PC-9 (cell line): Measurements from ENCODE around the gene PIR. TPM values are rescaled to one million over a fixed set of nuclear protein-coding genes. Genes with fewer than 3 reads are reported as not detected.
A peak's percentile ranks its signal among the peaks of the same experiment; 100 is the strongest.

Source experiments
- BruUV-seq: library from RNA; stranded (reverse); fragments of 400-500 nt; replicated peaks from 2 replicates; lab custom pipeline; 2021; lab: Mats Ljungman, UMichigan
- CTCF ChIA-PET: fragments of 300-600 bp; sonication (Branson Sonifier 250); formaldehyde crosslinking; loops from one replicate; lab custom pipeline; 2022; ENCODE audit warnings: antibody characterized with exemption; lab: Charles Lee
- POLR2A ChIA-PET: fragments of 300-600 bp; sonication (Branson Sonifier 250); formaldehyde crosslinking; loops from one replicate; lab custom pipeline; 2022; ENCODE audit warnings: antibody characterized with exemption; ENCODE audit not compliant: unreplicated experiment; lab: Charles Lee
- DNase-seq, 2 experiments: peaks; one replicate each; pipeline versions ENCODE4 v3.0.0 to v3.0.0-alpha.2; 2015 to 2022; ENCODE audit warnings: mixed read lengths in 1 of 2
- H2AFZ ChIP-seq: fragments of 200-600 bp; sonication (generic); 2 replicates; pipeline ENCODE4 v1.8.1; 2017; ENCODE audit warnings: antibody characterized with exemption
- H3F3A ChIP-seq: fragments of 200-600 bp; sonication (generic); 2 replicates; pipeline ENCODE4 v1.8.1; 2017; ENCODE audit warnings: antibody characterized with exemption, mild to moderate bottlenecking, low read depth; ENCODE audit not compliant: insufficient read depth
- H3K27ac ChIP-seq: fragments of 200-600 bp; sonication (generic); 2 replicates; pipeline ENCODE4 v1.6.1; 2016; ENCODE audit warnings: mixed run types
- H3K27me3 ChIP-seq: fragments of 200-600 bp; sonication (generic); 2 replicates; pipeline ENCODE4 v1.6.1; 2016; ENCODE audit warnings: low read depth, mixed run types; ENCODE audit not compliant: insufficient read depth
- H3K36me3 ChIP-seq: fragments of 200-600 bp; sonication (generic); 2 replicates; pipeline ENCODE4 v1.6.1; 2016; ENCODE audit warnings: low read depth, mixed run types
- H3K4me1 ChIP-seq: fragments of 200-600 bp; sonication (generic); replicated peaks from 2 replicates; pipeline ENCODE4 v1.6.1; 2016; ENCODE audit warnings: mixed run types; ENCODE audit not compliant: insufficient read depth
- H3K4me2 ChIP-seq: fragments of 200-600 bp; sonication (generic); 2 replicates; pipeline ENCODE4 v1.6.1; 2017; ENCODE audit warnings: mixed run types
- H3K4me3 ChIP-seq: fragments of 200-600 bp; sonication (generic); 2 replicates; pipeline ENCODE4 v1.6.1; 2016; ENCODE audit warnings: mixed run types
- H3K79me2 ChIP-seq: fragments of 200-600 bp; sonication (generic); 2 replicates; pipeline ENCODE4 v1.6.1; 2017; ENCODE audit warnings: low read depth, mixed run types
- H3K9me2 ChIP-seq: fragments of 200-600 bp; sonication (generic); 2 replicates; pipeline ENCODE4 v1.8.1; 2017; ENCODE audit warnings: mild to moderate bottlenecking; ENCODE audit not compliant: insufficient read depth
- H3K9me3 ChIP-seq: fragments of 200-600 bp; sonication (generic); 2 replicates; pipeline ENCODE4 v1.8.1; 2016; ENCODE audit warnings: low read depth; ENCODE audit not compliant: insufficient read depth
- H4K20me1 ChIP-seq: fragments of 200-600 bp; sonication (generic); 2 replicates; pipeline ENCODE4 v1.8.1; 2017; ENCODE audit not compliant: insufficient read depth
- EZH2 ChIP-seq: fragments of 200-600 bp; sonication (generic); IDR thresholded peaks from 2 replicates; pipeline ENCODE4 v1.8.0; 2017; ENCODE audit warnings: antibody characterized with exemption, low read depth
- intact Hi-C: fragments of 100-400 bp; cut with micrococcal nuclease; formaldehyde crosslinking; loops from one replicate; pipeline ENCODE4 v1.10.0; 2022; ENCODE audit not compliant: unreplicated experiment
- total RNA-seq: library from RNA; stranded (reverse); gene quantifications from 2 replicates; pipeline ENCODE4 v1.2.3, GENCODE V29; 2021
- TF ChIP-seq, protein P1 (sequence below): fragments of 200-600 bp; sonication (generic); conservative IDR thresholded peaks from 2 replicates; pipeline ENCODE4 v1.6.1; 2017; ENCODE audit warnings: mixed run types, antibody characterized with exemption, mild to moderate bottlenecking, moderate library complexity

The PIR gene
- total RNA-seq, 1 experiment from 2014 or later = 197 TPM

DNA sequence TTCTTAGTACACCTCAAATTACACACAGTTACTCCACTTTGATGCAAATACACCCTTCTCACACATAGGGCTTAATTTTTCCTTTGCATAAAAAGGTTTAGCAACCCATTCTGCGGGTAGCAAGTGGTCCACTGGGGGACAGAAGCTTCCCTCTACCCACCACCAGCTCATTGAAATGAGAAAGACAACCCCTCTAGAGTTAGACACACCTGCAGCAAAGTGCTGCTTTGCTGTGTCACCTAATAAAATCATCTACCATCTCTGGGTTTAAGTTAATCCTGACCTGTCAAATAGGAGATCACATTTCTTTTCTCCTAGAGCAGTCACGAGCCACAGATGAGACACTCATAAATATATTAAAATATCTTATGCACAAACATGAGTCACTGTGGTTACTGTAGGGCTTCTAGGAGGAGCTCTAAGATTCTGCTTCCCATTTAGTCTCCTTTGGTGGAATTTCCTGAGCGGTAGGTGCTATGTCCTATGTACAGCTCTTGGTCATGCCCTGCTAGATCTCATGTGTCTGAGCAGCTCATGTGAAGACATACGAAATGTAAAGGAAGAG, 19.4 kb upstream of the PIR start:
- Histone ChIP-seq H4K20me1 (no peaks in the 10 kb centered on the region), H3K4me3 (no peak overlapping the region), H3F3A (no peaks in the 10 kb centered on the region), H3K36me3 (no peaks in the 10 kb centered on the region), H3K79me2 (no peaks in the 10 kb centered on the region), H3K4me2 (no peak overlapping the region), H2AFZ (no peak overlapping the region), H3K27ac (no peak overlapping the region), H3K27me3 (no peaks in the 10 kb centered on the region), H3K4me1 (no peaks in the 10 kb centered on the region), H3K9me2 (no peaks in the 10 kb centered on the region), H3K9me3 (no peaks in the 10 kb centered on the region)
- TF ChIP-seq, protein P1, sequence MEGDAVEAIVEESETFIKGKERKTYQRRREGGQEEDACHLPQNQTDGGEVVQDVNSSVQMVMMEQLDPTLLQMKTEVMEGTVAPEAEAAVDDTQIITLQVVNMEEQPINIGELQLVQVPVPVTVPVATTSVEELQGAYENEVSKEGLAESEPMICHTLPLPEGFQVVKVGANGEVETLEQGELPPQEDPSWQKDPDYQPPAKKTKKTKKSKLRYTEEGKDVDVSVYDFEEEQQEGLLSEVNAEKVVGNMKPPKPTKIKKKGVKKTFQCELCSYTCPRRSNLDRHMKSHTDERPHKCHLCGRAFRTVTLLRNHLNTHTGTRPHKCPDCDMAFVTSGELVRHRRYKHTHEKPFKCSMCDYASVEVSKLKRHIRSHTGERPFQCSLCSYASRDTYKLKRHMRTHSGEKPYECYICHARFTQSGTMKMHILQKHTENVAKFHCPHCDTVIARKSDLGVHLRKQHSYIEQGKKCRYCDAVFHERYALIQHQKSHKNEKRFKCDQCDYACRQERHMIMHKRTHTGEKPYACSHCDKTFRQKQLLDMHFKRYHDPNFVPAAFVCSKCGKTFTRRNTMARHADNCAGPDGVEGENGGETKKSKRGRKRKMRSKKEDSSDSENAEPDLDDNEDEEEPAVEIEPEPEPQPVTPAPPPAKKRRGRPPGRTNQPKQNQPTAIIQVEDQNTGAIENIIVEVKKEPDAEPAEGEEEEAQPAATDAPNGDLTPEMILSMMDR = no peak
- POLR2A ChIA-PET = no interaction called here
- no TSS peak for BruUV-seq
- DNase-seq = peak in 1 of 2 experiments; percentile 35
- intact Hi-C loops = no loop called here
- CTCF ChIA-PET = interaction anchor here (0.6 kb wide), 2 partner anchors 53 to 1311 kb away, joined by 3 to 15 read pairs; no protein-coding TSS in a partner anchor

DNA sequence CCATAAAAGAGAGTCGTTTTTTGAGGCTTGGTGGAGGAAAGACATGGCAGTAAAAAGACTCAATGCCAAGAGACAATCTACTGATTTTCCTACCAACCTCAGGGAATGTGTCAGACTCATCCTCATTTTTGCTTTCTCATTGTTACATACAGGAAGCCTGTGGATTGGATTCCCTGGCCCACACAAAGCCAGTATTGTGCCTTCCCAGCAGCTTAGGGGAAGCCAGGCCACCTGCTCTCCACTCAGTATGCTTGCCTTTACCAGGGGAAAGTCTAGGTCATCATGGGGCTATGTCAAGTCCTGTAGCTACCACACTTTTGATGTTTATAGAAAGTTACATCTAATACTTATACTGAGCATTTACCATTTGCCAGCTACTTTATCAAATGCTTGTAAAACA, 18.4 kb upstream of the PIR start:
- no peaks in the 10 kb centered on the region for H3K4me1 ChIP-seq
- POLR2A ChIA-PET = no interaction called here
- H3K4me2 ChIP-seq = no peak overlapping the region
- H3K27me3 ChIP-seq = no peaks in the 10 kb centered on the region
- no peaks in the 10 kb centered on the region for H3F3A ChIP-seq
- H4K20me1 ChIP-seq = no peaks in the 10 kb centered on the region
- CTCF ChIA-PET = no interaction called here
- H3K9me3 ChIP-seq = no peaks in the 10 kb centered on the region
- H2AFZ ChIP-seq = no peak overlapping the region
- TF ChIP-seq, protein P1 = no peak
- TF ChIP-seq EZH2 = no peak
- no peak for DNase-seq
- H3K4me3 ChIP-seq = no peak overlapping the region
- H3K9me2 ChIP-seq = no peaks in the 10 kb centered on the region
- no peak overlapping the region for H3K27ac ChIP-seq
- intact Hi-C loops = no loop called here
- no peaks in the 10 kb centered on the region for H3K79me2 ChIP-seq
- H3K36me3 ChIP-seq = no peaks in the 10 kb centered on the region
- no TSS peak for BruUV-seq

GRCh38 chrX:15509845-15510244, 16.7 kb upstream of the PIR start:
- TF ChIP-seq, protein P1 = no peak
- TF ChIP-seq EZH2 = no peak
- no peaks in the 10 kb centered on the region for H3K9me3 ChIP-seq
- H3K27me3 ChIP-seq = no peaks in the 10 kb centered on the region
- H3K79me2 ChIP-seq = no peaks in the 10 kb centered on the region
- POLR2A ChIA-PET = no interaction called here
- intact Hi-C loops = no loop called here
- no peaks in the 10 kb centered on the region for H3F3A ChIP-seq
- no peak overlapping the region for H3K27ac ChIP-seq
- BruUV-seq = no TSS peak
- H3K4me1 ChIP-seq = peaks cover 7% of the 10 kb centered on the region; the same call in 1 of the 2 replicates
- no peak overlapping the region for H3K4me3 ChIP-seq
- CTCF ChIA-PET = no interaction called here
- no peak overlapping the region for H2AFZ ChIP-seq
- DNase-seq = no peak
- no peaks in the 10 kb centered on the region for H4K20me1 ChIP-seq
- no peaks in the 10 kb centered on the region for H3K36me3 ChIP-seq
- no peak overlapping the region for H3K4me2 ChIP-seq
- no peaks in the 10 kb centered on the region for H3K9me2 ChIP-seq
